GM21619 (cell line): ENCODE measurements around the gene SPECC1.

Experiments
- ATAC-seq: cut with Tn5 transposase; IDR thresholded peaks from one replicate; pipeline ENCODE4 v1.9.1; 2021; ENCODE audit not compliant: unreplicated experiment

SPECC1 gene

GRCh38 chr17:20122254-20122879, 113.2 kb downstream of the SPECC1 start:
- no peak for ATAC-seq

GRCh38 chr17:20123209-20123608, 114.0 kb downstream of the SPECC1 start:
- ATAC-seq, result no peak

- no peak for ATAC-seq
Observed at GRCh38 chr17:20125724-20126123, 116.6 kb downstream of the SPECC1 start.

GRCh38 chr17:20127360-20128035, 118.3 kb downstream of the SPECC1 start:
- ATAC-seq, result no peak

DNA sequence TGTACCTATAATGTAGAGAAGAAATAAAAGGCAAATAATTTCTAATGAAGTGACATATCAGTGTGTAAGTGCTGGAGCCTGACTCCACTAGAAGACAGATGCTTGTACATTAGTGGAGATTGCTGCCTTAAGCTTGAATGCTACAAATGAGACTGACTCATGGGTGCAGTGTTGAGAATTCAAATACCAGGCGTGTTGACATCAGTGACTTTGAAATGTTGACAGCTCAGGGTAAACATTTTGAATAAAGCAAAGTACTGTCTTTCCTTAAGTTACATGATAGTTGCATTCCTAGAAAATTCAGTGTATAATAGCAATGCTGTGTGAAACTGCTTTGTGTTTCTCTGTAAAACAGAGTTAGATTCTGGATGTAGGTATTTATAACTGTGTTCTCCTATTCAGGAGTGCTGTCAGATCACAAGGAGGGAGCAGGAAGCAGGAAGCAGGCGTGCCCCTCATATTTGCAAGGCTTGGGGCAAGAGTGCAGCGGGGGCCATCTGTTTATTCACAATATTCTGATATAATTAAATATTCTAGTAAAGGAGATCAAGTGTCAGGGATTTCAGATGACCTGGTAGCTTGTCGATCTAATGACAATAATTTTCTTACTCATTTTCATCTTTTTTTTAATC, 119.0 kb downstream of the SPECC1 start:
- no peak for ATAC-seq

DNA sequence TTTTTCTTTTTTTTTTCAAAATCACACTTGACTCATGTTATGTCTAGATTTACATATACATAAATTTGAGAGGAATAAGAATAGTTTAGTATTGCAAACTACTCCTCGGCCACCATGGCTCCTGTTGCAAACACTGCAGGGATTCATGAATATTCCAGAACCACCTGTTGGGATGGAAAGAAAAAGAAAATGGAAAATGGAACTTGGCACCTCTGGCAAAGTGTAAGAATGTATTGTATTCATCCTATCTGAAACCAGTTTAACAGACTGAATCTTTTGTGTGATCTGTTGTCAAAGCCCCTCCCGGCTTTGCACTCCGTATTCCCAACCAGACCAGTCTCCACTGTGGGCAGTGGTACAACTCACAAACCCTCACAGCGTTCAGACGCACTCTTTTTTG, 124.4 kb downstream of the SPECC1 start:
- ATAC-seq, result no peak

- no peak for ATAC-seq
Observed at GRCh38 chr17:20141198-20141972, 132.2 kb downstream of the SPECC1 start.

GRCh38 chr17:20142268-20142667, 133.1 kb downstream of the SPECC1 start:
- no peak for ATAC-seq

DNA sequence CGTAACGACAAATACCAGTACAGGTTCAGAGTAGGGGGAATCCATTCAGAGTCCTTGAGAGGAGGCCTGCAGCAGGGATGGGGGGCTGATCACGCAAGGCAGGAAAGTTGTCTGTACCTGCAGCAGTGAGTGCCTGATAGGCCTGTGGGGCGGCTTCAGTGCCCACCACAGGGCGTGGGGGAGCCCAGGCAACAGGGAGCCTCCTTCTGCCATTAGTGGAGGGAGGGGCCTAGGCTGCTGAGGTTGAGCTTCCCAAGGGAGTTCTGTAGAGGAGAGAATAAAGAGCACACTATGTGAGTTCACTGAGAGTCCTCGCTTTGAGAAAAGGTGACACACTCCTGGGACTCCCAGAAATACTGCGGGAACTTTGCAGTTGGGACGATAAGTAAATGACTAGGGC, 134.6 kb downstream of the SPECC1 start:
- no peak for ATAC-seq

DNA sequence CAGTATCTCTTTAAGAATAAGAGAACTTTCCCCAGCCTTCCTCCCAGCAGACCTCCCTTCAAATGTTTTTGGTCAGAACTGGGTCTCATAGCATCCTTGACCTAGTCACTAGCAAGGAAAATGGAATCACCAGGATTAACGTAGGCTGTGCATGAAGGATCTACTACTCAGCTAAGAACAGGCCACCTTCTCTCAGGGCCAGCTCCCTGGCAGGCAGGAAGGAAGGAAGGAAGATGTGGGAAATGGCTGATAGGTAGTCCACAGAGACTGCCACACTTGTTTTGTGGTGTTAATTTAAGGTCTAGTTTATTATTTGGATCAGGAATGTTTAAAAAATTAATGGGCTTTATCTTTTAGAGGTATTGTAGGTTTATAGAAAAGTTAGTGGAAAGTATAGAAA, 136.4 kb downstream of the SPECC1 start:
- ATAC-seq, result no peak

GRCh38 chr17:20149251-20149650, 140.1 kb downstream of the SPECC1 start:
- no peak for ATAC-seq

GRCh38 chr17:20151174-20151573, 142.0 kb downstream of the SPECC1 start:
- no peak for ATAC-seq

- no peak for ATAC-seq
Observed at GRCh38 chr17:20153231-20153630, 144.1 kb downstream of the SPECC1 start.

DNA sequence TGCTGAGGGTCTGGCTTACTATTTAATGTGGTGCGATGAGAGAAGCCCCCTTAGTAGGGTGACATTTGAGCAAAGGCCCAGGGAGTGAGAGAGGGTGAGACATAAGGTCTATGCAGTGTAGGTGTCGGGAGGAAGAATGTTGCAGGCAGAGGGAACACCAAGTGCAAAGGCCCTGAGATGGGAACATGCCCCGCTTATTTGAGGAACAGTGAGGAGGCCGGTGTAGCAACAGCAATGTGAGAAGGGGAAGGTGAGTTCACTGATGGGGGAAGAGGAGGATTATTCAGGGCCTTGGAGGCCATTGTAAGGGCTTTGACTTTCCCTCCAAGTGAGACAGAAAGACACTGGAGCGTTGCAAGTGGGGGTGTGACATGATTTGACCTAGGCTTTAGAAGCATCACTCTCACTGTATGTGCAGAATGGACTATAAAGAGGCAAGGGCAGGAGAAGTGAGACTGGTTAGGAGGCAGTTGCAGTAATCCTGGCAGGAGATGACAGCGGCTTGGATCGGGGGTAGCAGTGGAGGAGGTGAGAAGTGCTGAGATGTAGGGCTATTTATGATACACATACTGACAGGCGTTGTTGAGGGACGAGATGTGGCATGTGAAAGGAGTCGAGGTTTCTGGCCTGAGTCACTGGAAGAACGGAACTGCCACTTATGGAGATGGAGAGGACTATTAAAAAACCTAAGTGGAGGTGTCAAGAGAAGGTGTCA, 145.3 kb downstream of the SPECC1 start:
- no peak for ATAC-seq

DNA sequence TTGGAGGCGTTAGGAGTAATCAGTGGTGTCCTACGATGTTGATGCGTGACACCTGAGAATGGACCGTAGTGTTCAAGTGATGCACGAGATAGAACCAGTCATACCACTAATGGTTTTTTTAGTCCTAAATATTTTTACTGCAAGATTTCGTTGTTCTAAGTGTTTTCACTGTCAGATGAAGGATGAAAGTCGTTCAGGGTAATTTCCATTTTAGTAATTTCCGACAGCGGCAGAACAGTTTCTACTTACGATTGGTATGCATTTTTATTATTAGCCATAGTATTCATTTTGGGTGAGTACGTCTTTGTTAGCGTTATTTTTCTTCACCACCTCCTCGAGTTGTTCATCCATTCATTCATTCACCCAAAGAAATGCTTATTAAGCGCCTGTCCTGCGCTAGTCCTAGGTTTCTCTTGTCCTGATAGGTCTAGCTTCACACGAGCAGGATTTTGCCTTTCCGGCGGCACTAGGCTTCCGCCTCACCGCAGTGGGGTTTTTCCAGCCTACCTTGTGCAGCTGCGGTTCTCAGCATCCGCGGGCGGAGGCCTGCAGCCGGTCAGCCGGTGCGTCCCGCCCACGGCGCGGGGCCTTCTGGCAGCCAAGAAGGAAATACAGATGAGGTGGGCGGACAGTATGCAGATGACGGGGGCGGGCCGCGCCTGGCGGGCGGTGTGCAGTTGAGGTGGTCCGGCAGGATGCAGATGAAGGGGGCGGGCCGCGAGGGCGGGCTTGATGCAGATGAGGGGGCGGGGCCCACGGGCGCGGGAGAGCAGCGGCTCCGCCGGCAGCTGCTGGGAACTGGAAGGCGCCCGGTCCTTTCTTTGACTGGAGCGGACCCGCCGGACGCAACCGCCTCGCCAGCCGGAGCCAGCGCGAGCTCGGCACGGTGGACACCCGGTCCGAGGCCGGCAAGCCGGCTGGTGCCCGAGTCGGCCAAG, 146.4 kb downstream of the SPECC1 start:
- peak; percentile 89 for ATAC-seq

DNA sequence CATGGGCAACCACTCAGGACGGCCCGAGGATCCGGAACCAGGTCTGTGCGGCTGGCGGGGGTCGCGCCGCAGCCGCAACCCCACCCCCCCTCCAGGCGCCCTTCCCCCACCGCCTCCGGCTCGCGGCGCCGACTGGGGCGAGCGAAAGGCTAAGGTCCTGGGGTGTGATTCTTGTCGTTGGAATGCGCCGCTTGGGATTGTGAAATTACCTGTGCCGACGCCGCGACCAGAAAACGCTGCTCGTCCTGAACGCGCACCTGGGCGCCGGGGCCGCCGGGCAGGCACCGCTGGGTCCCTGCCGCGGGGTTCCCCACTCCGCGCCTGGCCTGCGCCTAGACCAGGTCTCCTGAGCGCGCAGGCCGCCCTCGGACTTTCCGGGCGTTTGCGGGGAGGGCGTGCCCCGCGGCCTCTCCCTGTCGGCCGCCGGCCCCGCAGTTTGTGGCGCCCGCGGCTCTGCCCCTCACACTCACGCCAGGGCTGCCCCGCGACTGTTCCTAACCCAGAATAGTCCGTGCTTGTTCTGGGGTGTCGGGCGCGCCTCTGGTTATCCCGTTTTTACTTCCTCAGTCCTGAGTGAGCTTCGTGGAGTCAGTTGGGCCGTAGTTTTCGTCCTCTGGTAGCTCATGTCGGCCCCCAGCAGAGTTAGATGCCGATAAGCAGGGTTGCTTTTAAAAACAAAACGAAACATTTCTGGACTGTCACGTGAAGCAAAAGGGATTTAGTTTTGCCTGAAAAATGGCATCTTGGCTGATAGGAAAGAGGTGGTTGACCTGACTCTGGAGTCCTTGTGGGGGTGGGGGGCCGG, 147.2 kb downstream of the SPECC1 start:
- peak; percentile 29 for ATAC-seq

- ATAC-seq, result no peak
Observed at GRCh38 chr17:20157001-20157310, 147.8 kb downstream of the SPECC1 start.

DNA sequence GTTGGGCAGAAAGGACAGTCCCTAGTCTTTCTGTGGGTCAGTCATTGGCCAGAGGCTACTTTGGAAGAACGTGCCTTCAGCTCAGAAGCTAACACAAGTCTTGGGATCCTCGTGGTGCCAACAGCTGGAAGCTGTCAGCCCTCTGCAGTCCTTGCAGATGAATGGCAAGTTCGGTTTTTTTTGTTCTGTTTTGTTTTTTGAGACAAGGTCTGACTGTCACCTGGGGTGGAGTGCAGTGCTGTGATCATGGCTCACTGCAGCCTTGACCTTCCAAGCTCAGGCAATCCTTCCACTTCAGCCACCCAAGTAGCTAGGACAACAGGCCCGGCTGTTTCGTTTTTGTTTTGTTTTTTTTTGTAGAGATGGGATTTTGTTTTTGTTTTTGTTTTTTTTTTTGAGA, 149.4 kb downstream of the SPECC1 start:
- ATAC-seq, result no peak

- ATAC-seq, result no peak
Observed at GRCh38 chr17:20159406-20160069, 150.4 kb downstream of the SPECC1 start.
